NCI-H748 (cell line): ENCODE measurements around the gene DOCK4.

Experiments
- DNase-seq: peaks from one replicate; lab custom pipeline; 2025; ENCODE audit not compliant: unreplicated experiment; lab: John Stamatoyannopoulos, UW

DOCK4 gene

GRCh38 chr7:112162142-112162766, 43.9 kb downstream of the DOCK4 start:
- peak; percentile 92 for DNase-seq

DNA sequence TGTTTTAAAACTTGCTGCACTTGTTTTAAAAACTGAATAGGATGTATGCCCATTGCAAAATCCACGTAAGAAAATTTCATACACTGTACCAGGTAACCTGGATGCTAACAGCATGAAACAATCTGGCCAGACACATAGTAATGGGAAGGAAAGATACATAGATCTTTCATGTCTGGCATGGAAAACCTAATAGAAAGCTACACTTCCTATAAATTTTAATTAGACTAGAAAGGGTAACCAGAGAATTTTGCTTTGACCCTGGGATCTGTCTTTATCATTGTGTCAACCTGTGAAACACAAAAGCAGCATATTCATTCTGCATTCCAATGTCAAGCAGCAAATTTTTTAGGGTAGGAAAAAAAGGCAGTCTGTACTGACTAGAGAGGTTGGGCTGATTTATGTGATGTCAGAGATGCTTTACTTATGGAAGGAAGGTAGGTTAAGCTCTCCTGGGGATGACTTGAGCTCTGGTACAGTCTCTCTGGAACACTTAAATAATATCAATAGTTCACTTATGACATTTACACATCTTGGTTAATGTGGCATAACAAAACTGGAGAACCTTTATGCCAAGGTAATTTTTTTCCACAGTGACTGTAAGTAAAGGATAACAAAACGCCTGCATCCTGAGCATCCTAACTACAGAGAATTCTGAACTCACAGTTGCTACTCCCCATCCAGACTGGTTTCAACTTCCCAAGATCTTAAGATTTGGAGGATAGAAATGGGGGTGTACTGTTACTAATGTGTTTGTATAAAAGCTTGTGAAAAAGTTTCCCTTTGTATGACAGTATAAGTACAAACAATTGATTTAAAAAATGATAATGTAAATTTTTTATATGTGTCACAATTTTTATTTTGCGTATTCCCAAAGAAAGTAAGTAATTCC, 44.7 kb downstream of the DOCK4 start:
- DNase-seq: no peak

DNA sequence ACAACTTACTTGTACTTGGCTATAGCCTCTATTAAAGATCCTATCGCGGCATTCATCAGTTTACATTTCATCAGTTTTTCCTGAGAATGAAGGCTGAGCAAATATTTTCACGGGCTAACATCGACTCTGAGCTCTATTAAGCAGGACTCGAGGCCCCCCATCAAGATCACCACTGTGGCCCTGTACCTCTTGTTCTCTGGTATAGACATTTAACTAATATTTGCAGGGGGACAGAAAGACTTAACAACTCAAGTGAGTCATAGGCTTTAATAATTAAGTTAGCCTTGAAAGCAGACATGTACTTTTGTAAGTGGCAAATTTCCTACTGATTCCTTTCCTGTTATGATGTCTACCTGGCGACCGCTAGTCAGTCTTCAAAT, 45.4 kb downstream of the DOCK4 start:
- peak; percentile 17 for DNase-seq

- DNase-seq: no peak
Observed at GRCh38 chr7:112160130-112160770, 45.9 kb downstream of the DOCK4 start.

- DNase-seq: no peak
Observed at GRCh38 chr7:112159351-112159750, 46.8 kb downstream of the DOCK4 start.

DNA sequence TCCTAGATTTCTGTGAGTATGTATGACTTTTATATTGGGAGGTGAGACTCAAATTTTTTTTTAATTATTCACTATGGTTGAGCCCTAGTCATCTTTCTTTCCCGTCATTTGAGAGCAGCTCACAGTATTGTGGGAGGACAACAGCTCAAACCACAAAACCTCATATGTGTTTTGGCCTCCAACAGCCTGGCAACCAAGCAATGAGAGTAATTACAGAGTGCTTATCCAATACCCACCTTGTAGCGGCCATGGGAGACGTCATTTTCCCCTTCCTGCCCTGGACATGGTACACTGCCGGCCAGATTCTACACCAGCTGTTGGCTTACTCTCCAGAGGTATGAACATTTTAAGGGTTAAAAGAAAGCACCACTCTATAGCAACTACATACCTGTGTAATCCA, 49.1 kb downstream of the DOCK4 start:
- peak; percentile 56 for DNase-seq

DNA sequence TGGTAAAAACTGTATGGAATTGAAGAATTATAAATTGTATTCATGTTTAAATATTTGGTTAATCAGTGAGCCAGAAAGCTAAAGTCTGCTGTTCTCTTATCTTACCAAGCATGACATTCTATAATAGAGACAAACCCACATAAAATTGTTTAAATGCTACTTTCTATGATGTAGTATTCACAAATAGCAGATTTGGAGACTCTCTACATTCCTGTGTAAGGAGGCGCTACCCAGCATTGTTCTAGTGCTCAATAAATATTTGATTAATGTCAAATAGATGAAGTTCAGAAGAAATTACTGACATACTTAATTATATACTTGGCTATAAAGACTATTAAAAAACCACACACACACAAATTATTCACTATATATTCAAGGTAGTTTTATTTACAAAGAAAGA, 49.8 kb downstream of the DOCK4 start:
- no peak for DNase-seq

- no peak for DNase-seq
Observed at GRCh38 chr7:112154690-112155089, 51.5 kb downstream of the DOCK4 start.

DNA sequence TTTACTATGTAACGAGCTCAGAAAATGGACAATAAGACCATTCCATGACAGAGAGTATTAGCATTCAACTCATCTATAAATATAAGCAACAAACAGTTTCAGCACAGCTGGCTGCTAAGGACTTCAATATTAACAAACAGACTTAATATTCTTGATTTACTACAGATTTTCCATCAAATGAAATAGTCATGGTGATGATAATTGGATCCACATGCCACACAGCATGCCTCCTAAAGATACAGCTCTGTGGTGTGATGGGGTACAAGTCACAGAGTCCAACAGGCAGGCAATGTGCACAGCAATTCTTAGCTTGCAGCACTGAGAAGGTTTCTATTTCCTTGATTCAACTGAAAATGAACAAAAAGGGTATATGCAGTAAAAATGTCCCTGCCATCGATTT, 54.0 kb downstream of the DOCK4 start:
- no peak for DNase-seq

GRCh38 chr7:112150823-112151641, 55.2 kb downstream of the DOCK4 start:
- no peak for DNase-seq

GRCh38 chr7:112149734-112150133, 56.5 kb downstream of the DOCK4 start:
- DNase-seq: no peak

GRCh38 chr7:112147793-112148361, 58.3 kb downstream of the DOCK4 start:
- no peak for DNase-seq

DNA sequence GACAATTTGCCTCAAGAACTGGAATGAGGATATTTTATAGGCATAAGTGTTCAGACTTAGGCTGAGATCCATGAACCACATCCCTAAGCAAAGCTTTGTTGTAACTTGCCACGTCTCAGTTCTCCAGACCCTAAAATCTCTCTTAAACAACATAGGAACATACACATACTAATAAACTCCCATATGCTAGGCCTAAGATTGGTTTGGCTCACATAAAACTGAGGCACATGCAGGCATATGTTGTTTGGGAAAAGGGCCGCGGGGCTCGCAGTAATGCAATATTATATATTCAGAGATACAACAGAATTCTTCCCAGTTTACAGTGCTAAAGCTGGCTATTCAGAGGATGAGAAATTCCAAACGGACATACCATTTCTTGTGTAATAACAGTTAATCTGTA, 61.0 kb downstream of the DOCK4 start:
- DNase-seq: no peak

DNA sequence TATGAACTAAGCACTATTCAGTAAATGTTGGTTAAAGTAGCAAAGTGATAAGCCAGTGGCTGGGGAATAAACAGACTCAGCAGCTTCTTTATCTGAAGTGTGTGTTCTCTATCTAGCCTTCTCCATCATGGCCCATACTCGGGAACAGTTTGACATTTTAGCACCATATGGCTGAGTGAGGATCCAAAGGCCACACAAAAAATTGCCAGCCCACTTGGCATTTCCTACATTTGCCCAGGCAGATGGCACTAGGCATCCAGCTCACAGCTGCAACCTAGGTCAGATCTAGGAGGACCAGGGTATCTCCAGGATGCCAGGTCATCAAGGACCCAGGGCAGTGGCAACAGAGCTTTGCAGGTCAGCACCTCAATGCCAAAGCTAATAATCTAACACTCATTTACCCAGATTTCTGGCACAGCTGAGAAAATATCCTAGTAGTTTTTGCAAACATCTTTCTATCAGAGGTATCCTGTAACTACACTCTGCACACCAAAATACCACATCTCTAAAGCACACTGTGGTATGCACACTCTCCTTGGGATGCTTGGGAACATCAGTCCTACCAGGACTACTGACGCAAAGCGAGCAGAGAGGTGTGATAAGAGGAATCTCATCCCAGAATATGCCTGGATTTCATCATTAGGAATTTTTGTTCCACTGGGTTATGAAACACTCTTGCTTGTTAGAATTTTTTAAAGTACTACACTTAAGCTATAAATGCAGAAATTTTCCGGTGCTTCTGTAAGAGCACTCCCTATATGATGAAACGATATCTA, 61.7 kb downstream of the DOCK4 start:
- DNase-seq: no peak

DNA sequence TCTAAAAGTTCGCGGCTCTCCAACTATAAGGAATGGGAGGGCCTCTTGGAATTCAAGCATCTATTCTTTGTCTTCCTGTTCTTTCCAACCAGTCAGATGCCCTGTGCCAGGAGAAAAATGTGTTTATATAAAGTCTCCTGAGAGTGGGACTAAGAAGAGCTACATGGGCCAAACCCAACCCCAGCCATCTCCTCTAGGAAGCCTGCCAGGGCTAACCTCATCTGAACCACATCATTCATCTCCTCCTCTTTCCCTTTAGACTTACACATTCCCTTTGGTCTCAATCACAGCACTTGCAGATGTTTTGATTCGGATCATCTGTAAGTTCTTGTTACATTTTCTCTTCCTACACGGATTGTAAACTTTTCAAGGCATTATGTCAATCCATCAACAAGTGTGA, 62.6 kb downstream of the DOCK4 start:
- no peak for DNase-seq

DNA sequence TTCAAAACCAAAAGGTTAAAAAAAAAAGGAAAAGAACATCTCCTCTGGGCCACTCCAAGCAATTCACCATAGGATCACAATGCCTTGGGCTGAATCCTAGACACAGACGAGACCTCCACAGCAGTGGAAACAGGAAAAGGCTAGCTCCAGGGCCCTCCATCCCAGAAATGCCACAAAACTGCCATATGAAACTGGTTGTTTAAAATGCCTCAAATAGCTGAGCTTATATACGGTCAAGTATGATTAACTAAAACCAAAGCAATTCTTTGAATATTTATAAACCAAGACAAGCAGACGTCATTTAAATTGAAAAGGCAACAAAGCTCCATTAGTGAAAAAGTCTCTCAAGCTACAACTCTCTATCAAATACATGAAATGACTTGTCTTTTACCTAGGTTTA, 63.1 kb downstream of the DOCK4 start:
- DNase-seq: no peak

DNA sequence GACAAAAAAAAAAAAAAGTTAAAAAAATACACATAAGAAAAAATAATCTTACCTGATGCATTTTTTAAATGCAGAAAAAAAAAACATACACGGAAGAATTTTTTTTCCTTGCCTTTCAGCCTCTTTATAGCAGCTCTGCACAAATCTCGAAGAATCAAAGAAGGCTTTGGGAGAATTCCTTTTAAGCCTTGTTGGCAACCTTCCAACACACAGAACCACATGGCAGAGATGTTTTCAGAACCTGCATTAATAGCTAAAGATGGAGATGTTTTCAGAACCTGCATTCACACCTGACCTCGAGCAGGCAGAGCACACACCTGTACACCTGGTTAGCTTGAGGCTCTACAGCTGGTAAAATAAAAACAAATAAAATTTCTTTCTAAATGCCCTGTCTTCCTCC, 65.6 kb downstream of the DOCK4 start:
- DNase-seq: no peak

- no peak for DNase-seq
Observed at GRCh38 chr7:112138938-112139337, 67.3 kb downstream of the DOCK4 start.

DNA sequence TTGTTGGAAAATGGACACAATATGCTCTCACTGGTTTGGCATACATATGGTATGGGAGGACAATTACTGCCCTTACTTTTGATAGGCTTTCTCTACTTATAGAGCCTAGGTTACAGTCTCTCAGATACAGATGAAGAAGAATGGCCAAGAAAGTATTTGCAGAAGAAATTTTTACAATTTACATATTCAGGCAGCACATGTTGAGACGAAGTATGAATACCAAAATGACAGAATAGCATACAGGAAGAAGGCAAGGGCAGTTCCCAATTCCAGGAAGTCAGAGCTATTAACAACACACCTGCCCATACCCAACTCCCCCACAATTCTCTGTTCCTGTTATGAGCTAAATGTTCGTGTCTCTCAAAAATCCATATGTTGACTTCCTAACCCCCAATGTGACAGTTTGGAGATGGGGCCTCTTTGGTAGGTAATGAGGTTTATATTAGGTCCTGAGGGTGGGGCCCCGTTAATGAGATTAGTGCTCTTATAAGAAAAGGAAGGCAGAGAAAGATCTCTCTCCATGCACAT, 67.8 kb downstream of the DOCK4 start:
- DNase-seq: no peak
